GM19467 (cell line): ENCODE measurements around the gene OXLD1.

Experiments
- ATAC-seq: cut with Tn5 transposase; IDR thresholded peaks from one replicate; pipeline ENCODE4 v1.9.1; 2021; ENCODE audit warnings: mild to moderate bottlenecking, moderate library complexity; ENCODE audit not compliant: unreplicated experiment

OXLD1 gene

GRCh38 chr17:81655378-81656117, 10.9 kb downstream of the OXLD1 start:
- no peak for ATAC-seq

- ATAC-seq, result no peak
Observed at GRCh38 chr17:81652906-81653771, 13.3 kb downstream of the OXLD1 start.

DNA sequence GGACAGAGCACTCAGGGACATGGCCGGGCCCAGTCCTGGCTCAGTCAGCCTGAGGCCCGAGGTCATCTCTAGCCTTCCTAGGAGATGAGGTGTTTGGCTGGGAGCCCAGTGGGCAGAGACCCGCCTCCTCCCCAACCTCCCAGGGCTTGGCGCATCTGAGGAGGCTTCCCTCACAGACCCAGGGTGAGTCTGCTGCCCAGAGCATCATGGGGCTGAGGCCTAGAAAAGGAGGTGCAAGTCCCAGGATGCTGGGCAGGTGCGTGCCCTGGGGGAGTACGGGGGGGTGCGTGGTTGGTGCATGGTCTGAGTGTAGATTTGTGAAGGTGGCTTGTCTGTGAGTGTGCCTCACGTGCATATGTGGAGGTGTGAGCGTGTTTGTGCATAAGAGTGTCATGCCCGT, 14.7 kb downstream of the OXLD1 start:
- no peak for ATAC-seq

DNA sequence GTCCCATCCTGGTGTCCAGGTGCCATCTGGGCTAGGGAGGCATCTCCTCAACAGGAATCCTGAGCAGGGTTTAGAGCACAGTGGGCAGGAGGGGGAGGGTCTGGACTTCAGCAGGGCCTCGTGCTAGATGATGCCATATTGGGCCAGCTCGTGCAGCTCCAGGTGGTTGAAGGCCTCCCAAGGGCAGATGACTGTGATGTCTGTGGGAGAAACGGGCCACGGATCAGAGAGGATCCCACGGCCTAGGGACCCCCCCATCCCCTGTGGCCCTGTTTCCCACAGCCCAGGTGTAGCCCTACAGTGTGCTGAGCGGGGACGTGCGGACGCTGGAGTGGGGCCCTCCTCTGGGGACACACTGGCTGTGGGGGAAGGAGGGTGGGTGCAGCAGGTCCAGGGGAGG, 15.5 kb downstream of the OXLD1 start:
- ATAC-seq, result no peak

- no peak for ATAC-seq
Observed at GRCh38 chr17:81648707-81649085, 17.7 kb downstream of the OXLD1 start.

DNA sequence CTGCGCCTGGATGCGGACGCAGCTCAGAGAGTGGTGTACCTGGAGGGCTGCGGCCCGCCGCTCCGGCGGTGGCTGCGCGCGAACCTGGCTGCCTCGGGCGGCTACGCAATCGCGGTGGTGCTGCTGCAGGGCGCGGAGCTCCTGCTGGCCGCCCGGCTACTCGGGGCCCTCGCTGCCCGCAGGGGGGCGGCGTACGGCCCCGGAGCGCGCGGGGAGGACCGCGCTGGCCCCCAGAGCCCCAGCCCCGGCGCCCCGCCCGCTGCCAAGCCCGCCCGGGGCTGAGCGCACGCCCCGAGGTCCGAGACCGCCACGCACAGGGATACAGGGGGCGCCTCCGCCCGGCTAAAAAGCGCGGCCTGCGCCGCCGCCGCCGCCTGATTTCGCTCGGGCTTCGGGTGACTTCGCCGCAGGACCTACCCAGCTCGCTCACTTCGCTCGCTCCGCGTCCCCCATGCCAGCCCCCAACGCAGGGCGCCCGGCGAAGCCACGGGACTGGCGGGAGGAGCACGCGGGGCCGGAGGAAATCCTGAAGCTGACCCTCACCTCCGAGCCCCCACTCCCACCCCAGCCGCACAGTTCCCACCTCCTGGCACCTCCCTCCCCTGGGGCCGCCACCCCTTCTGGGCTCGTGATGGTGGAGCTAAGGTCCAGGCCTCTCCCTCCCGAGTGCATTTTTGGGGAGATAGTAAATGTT, 18.2 kb downstream of the OXLD1 start:
- no peak for ATAC-seq

DNA sequence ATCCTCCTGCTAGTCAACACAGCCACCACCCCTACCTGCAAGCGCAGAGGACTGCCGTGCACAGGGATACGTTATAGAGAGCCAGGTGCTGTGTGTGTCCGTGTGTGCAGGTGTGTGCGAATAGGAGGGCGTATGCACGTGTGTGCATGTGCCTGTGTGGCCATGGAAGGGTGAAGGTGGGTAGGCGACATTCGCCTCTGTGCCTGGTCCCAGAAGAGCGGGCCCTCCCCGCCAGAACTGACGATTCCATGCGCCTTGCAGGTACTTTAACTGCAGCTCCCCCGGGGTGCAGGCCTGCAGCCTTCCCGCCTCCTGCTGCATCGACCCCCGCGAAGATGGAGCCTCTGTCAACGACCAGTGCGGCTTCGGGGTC, 18.8 kb downstream of the OXLD1 start:
- ATAC-seq, result no peak

DNA sequence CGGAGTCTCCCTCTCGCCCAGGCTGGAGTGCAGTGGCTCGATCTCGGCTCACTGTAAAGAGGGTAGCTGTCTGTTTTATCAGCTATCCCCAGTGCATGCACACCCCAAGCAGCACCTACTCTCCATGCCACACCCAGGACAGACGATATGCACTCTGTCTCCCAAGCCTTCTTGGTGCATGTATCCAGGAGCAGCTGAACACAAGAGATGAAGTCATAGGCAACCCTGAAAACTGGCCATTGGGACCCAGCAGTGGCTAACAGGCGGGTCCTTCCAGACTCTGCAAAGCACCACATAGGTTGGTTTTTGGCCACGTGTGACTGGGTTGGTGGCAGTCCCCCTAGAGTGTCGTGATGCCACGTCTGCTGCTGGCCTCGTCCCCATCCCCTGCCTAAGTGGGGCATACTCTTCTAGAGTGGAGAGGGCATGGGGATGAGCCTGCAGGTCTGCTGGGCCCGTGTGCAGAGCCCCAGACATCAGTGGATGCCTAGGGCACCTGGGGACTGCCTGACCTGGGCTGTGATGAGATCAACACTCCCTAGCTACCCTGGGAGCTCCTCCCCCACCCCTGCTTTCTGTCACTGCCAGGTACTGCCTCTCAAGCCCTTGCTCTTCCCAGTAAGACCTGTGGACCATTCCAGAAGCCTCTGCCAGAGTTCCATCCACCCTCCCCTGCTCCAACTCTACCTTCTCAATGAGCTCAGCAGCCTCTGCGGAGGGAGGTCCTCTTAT, 19.4 kb downstream of the OXLD1 start:
- no peak for ATAC-seq

GRCh38 chr17:81644976-81645952, 21.1 kb downstream of the OXLD1 start:
- ATAC-seq, result no peak

GRCh38 chr17:81644496-81644895, 21.9 kb downstream of the OXLD1 start:
- no peak for ATAC-seq

- no peak for ATAC-seq
Observed at GRCh38 chr17:81641825-81642489, 24.4 kb downstream of the OXLD1 start.

DNA sequence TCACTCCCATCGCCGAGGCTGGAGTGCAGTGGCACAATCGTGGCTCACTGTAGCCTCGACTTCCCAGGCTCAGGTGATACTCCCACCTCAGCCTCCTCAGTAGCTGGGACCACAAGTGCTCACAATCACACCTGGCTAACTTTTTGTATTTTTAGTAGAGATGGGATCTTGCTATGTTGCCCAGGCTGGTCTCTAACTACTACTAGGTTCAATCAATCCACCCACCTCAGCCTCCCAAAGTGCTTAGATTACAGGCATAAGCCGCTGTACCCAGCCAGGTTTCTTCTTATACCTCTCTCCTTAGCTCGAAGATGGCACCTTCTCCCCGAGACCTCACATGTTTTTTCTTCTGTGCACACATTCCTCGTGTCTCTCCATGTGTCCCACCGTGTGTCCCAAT, 26.4 kb downstream of the OXLD1 start:
- ATAC-seq, result no peak

- ATAC-seq, result no peak
Observed at GRCh38 chr17:81638683-81639082, 27.7 kb downstream of the OXLD1 start.

DNA sequence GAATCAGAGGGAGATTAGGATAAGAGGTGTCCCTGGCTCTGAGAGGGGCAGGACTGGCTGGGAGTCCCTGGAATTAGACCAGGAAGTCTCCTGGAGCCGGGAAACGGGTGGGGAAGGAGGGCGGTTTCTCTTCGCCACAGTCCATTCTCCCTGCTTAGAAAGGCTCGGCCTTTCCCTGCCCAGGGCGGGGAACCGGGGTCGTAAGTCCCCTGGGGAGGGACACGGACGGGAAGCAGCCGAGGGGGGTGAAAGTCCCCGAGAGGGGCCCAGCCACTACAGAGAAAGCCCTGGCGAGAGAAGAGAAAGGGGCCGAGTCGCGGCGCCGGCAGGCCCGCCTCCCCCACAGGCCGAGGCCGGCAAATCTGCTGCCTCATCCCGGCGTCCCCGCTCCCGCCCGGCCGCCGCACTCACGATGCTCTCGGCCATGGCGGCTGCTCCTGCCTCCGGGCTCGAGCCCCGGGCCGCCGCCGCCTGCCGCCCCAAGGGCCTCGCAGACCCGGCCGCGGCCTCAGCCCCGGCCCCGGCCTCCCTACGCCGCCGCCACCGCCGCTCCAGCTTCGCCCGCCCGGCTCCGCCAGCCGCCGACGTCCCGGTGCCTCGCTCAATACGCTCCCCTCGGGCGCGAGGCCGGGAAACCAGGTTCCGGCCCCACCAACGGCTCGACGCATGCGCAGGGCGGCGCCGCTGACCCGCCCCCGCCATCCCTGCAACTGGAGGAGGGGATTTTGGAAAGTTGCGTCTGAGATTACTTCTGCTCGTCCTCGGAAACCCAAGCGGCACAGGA, 29.7 kb downstream of the OXLD1 start, which contains the start of the genes NPLOC4 and TSPAN10:
Gene NPLOC4 (minus strand): TSS at position 608 of the 784 bp plus-strand sequence. CDS start 182 bp downstream, at position 426.
Gene TSPAN10 (plus strand): TSS at position 692 of the 784 bp plus-strand sequence. CDS start 5,217 bp downstream, outside the sequence.
- ATAC-seq, result peak; percentile 64

DNA sequence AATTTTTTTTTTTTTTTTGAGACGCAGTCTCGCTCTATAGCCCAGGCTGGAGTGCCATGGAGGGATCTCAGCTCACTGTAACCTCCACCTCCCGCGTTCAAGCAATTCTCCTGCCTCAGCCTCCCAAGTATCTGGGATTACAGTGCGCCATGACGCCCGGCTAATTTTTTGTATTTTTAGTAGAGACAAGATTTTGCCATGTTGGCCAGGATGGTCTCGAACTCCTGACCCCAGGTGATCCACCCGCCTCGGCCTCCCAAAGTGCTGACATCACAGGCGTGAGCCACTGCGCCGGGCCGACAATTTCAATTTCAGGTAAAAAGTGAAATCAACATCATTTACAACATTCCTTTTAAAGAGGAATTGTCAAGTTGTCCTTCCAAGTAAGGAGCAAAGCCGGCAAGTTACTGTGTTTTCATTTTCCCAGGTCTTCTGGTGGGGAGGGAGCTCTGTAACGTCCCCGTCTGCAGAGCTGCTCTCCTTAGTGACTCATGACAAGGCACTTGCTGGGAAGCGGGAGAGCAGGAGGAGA, 30.4 kb downstream of the OXLD1 start:
- no peak for ATAC-seq

- no peak for ATAC-seq
Observed at GRCh38 chr17:81635431-81635830, 31.0 kb downstream of the OXLD1 start.

DNA sequence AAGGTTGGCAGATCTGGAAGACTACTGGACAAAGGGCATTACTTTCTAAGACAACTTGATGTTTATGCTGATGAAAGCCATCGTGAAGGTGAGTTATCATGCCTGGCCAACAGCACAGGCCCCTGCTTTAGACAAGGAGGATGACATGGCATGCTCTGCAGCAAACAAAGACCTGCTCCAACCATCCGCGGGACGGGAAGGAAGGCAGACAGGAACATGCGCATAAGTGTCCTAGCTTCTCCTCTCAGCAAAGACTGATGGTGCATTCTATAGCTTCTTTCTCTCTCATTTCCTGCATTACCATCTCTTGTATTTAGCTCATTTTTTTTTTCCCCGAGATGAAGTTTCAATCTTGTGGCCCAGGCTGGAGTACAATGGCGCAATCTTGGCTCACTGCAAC, 34.9 kb downstream of the OXLD1 start:
- ATAC-seq, result no peak

DNA sequence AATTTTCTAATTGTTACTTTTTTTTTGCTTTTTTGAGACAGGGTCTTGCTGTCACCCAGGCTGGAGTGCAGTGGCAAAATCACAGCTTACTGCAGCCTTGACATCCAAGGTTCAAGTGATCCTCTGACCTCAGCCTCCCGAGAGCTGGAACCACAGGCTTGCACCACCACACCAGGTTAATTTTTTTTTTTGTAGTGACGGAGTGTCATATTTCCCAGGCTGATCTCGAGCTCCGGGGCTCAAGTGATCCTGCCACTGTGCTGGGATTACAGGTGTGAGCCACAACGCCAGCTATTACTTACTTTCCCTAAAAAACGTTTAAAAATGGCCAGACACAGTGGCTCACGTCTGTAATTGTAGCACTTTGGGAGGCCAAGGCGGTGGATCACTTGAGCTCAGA, 36.1 kb downstream of the OXLD1 start:
- ATAC-seq, result no peak
